CD4-positive, alpha-beta T cell treated with Interleukin-4 for 1 hour (primary cell): Measurements from ENCODE around the gene DNAJC18.
A peak's percentile ranks its signal among the peaks of the same experiment; 100 is the strongest.
"Not testable (repeated sequence)": the region's sequence is repeated elsewhere in the genome, so short reads cannot be mapped to it uniquely, and the experiment has no call there.

ENCODE experiments used
- DNase-seq, 2 donors: peaks; one replicate each; pipeline ENCODE4 v3.0.0-alpha.2; 2020 to 2022

Gene DNAJC18

GRCh38 chr5:139460455-139460854 is 21.1 kb upstream of the DNAJC18 start:
- DNase-seq, result no peak

GRCh38 chr5:139459451-139459934 is 20.2 kb upstream of the DNAJC18 start:
- no peak for DNase-seq

- DNase-seq, result peak; percentile 84 to 85
Observed at GRCh38 chr5:139458580-139459407, 19.5 kb upstream of the DNAJC18 start.

- no peak for DNase-seq
Observed at GRCh38 chr5:139457653-139458306, 18.5 kb upstream of the DNAJC18 start.

GRCh38 chr5:139457241-139457640 is 17.9 kb upstream of the DNAJC18 start:
- no peak for DNase-seq

GRCh38 chr5:139456776-139457175 is 17.5 kb upstream of the DNAJC18 start:
- no peak for DNase-seq

- no peak for DNase-seq
Observed at GRCh38 chr5:139454568-139455290, 15.4 kb upstream of the DNAJC18 start.

- peak; percentile 60 to 70 for DNase-seq
Observed at GRCh38 chr5:139453683-139454567, 14.6 kb upstream of the DNAJC18 start.

GRCh38 chr5:139451878-139452660 is 12.7 kb upstream of the DNAJC18 start:
- no peak for DNase-seq

- DNase-seq, result no peak
Observed at GRCh38 chr5:139451176-139451575, 11.9 kb upstream of the DNAJC18 start.

GRCh38 chr5:139446956-139447779 is 7.8 kb upstream of the DNAJC18 start:
- no peak for DNase-seq

- no peak for DNase-seq
Observed at GRCh38 chr5:139445325-139446170, 6.2 kb upstream of the DNAJC18 start.

GRCh38 chr5:139443831-139444453 is 4.6 kb upstream of the DNAJC18 start:
- peak in 1 of 2 donors; percentile 48 for DNase-seq

GRCh38 chr5:139440416-139440815 is 1.1 kb upstream of the DNAJC18 start:
- not testable (repeated sequence) for DNase-seq

GRCh38 chr5:139438707-139439012 is 665 bp downstream of the DNAJC18 start:
- DNase-seq, result no peak

GRCh38 chr5:139435676-139436075 is 3.6 kb downstream of the DNAJC18 start:
- DNase-seq, result no peak

- no peak for DNase-seq
Observed at GRCh38 chr5:139431706-139432105, 7.6 kb downstream of the DNAJC18 start.

- DNase-seq, result no peak
Observed at GRCh38 chr5:139430015-139430414, 9.3 kb downstream of the DNAJC18 start.

GRCh38 chr5:139426203-139426885 is 13.0 kb downstream of the DNAJC18 start:
- no peak for DNase-seq
